ENCODE data around the gene FGF14.

The FGF14 gene

DNA sequence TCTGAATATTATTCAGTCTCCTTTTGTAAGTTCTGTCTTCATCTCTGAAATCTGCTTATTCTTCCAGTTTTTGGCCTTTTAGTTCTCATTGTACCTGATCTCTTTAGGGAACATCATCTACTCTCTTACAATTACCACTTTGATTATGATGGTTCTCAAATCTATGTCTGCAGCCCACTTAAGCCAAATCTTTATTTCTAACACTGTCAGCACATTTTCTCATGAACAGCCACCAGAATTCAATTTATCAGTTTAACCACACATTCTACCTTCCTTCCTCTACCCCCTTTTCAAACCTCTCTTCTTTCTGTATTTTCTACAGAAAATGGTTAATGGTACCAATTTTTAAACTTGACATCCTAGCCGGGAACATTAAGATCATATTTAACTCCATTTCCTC, 175.3 kb downstream of the FGF14 start:
- H3K27me3 ChIP-seq (ENCODE audit: control insufficient read depth, low read length): peaks cover 2% of the 10 kb centered on the region; the same call in 1 of the 2 replicates
- no peaks in the 10 kb centered on the region for H3K4me1 ChIP-seq (ENCODE audit: control insufficient read depth, low read length)
- H3K4me2 ChIP-seq (ENCODE audit: low read length): no peak overlapping the region
- no peaks in the 10 kb centered on the region for H3K79me2 ChIP-seq (ENCODE audit: control insufficient read depth, low read length)
- H3K9me2 ChIP-seq (replicated peaks; ENCODE audit: control insufficient read depth, low read length): no peaks in the 10 kb centered on the region
- no peak overlapping the region for H3K4me3 ChIP-seq (ENCODE audit: low read length)
- H4K20me1 ChIP-seq (ENCODE audit: control insufficient read depth, insufficient read depth, low read depth, low read length): no peaks in the 10 kb centered on the region
- no peaks in the 10 kb centered on the region for H3K36me3 ChIP-seq (ENCODE audit: control insufficient read depth, low read length)
- TF ChIP-seq, protein P1, sequence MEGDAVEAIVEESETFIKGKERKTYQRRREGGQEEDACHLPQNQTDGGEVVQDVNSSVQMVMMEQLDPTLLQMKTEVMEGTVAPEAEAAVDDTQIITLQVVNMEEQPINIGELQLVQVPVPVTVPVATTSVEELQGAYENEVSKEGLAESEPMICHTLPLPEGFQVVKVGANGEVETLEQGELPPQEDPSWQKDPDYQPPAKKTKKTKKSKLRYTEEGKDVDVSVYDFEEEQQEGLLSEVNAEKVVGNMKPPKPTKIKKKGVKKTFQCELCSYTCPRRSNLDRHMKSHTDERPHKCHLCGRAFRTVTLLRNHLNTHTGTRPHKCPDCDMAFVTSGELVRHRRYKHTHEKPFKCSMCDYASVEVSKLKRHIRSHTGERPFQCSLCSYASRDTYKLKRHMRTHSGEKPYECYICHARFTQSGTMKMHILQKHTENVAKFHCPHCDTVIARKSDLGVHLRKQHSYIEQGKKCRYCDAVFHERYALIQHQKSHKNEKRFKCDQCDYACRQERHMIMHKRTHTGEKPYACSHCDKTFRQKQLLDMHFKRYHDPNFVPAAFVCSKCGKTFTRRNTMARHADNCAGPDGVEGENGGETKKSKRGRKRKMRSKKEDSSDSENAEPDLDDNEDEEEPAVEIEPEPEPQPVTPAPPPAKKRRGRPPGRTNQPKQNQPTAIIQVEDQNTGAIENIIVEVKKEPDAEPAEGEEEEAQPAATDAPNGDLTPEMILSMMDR (IDR thresholded peaks at IDR 0.05; ENCODE audit: low read depth, low read length, poor library complexity, severe bottlenecking): no peak
- TF ChIP-seq EZH2phosphoT487 (IDR thresholded peaks at IDR 0.05; ENCODE audit: borderline replicate concordance, low read length): no peak
- H3K27ac ChIP-seq (ENCODE audit: low read depth, low read length): no peak overlapping the region
- H3F3A ChIP-seq (ENCODE audit: control insufficient read depth, insufficient read depth): no peaks in the 10 kb centered on the region
- no peaks in the 10 kb centered on the region for H3K9me3 ChIP-seq (ENCODE audit: control insufficient read depth, insufficient read depth, low read length)

DNA sequence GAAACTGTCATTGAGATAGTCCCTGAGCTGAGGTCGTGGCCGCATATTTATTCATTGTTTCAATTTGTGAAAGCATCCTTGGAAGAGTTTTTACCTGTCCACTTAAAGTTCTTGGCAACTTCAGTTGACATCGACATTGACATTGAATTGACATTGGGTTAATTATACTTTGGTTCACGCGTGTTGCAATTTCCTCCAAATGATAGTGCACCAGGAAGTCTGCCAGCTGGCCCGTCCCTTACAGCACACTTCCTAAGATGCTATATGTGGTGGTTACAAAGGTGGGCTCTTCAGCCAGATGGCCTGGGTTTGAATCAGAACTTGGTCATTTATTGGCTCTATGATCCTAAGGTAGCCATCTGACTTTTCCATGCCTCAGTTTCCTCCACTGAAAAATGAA, 176.0 kb downstream of the FGF14 start:
- Histone ChIP-seq H3K4me1 (ENCODE audit: control insufficient read depth, low read length) (no peaks in the 10 kb centered on the region), H3K27me3 (ENCODE audit: control insufficient read depth, low read length) (no peaks in the 10 kb centered on the region), H3K79me2 (ENCODE audit: control insufficient read depth, low read length) (no peaks in the 10 kb centered on the region), H3K4me3 (ENCODE audit: low read length) (no peak overlapping the region), H3K9me2 (replicated peaks; ENCODE audit: control insufficient read depth, low read length) (no peaks in the 10 kb centered on the region), H3K27ac (ENCODE audit: low read depth, low read length) (no peak overlapping the region), H3K4me2 (ENCODE audit: low read length) (no peak overlapping the region), H3K36me3 (ENCODE audit: control insufficient read depth, low read length) (no peaks in the 10 kb centered on the region), H4K20me1 (ENCODE audit: control insufficient read depth, insufficient read depth, low read depth, low read length) (no peaks in the 10 kb centered on the region), H3F3A (ENCODE audit: control insufficient read depth, insufficient read depth) (no peaks in the 10 kb centered on the region), H3K9me3 (ENCODE audit: control insufficient read depth, insufficient read depth, low read length) (no peaks in the 10 kb centered on the region)
- TF ChIP-seq, protein P1 (IDR thresholded peaks at IDR 0.05; ENCODE audit: low read depth, low read length, poor library complexity, severe bottlenecking): no peak
- TF ChIP-seq EZH2phosphoT487 (IDR thresholded peaks at IDR 0.05; ENCODE audit: borderline replicate concordance, low read length): no peak

DNA sequence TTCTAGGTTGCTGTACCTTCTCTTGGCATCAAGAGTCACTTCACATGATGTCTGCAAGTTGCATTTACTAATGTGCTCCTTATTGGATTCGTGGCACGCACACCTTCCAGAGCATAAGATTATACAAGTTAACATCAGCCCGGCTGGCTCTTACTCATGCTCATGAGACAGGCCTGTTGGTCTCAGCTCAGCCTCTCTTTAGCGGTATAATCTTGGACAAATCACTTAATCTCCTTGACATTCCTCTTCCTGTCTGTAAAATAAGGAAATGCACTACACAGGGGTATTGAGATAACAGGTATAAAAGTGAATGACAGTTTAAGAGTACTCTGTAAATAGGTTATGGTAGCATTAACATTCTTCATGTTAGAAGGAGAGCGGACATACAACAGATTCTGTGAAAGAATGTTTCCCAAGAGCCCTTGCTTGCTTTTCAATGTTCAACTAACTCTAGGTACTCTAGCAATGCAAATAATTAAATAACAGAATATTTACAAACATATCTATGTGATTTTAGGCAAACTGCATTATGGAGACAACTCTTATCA, 181.1 kb downstream of the FGF14 start:
- Histone ChIP-seq H3K4me3 (ENCODE audit: low read length) (no peak overlapping the region), H3K9me2 (replicated peaks; ENCODE audit: control insufficient read depth, low read length) (no peaks in the 10 kb centered on the region), H3K27me3 (ENCODE audit: control insufficient read depth, low read length) (no peaks in the 10 kb centered on the region), H3K27ac (ENCODE audit: low read depth, low read length) (no peak overlapping the region), H4K20me1 (ENCODE audit: control insufficient read depth, insufficient read depth, low read depth, low read length) (no peaks in the 10 kb centered on the region), H3K36me3 (ENCODE audit: control insufficient read depth, low read length) (no peaks in the 10 kb centered on the region), H3F3A (ENCODE audit: control insufficient read depth, insufficient read depth) (no peaks in the 10 kb centered on the region), H3K4me1 (ENCODE audit: control insufficient read depth, low read length) (no peaks in the 10 kb centered on the region), H3K4me2 (ENCODE audit: low read length) (no peak overlapping the region), H3K9me3 (ENCODE audit: control insufficient read depth, insufficient read depth, low read length) (no peaks in the 10 kb centered on the region), H3K79me2 (ENCODE audit: control insufficient read depth, low read length) (no peaks in the 10 kb centered on the region)
- TF ChIP-seq EZH2phosphoT487 (IDR thresholded peaks at IDR 0.05; ENCODE audit: borderline replicate concordance, low read length): no peak
- TF ChIP-seq, protein P1 (IDR thresholded peaks at IDR 0.05; ENCODE audit: low read depth, low read length, poor library complexity, severe bottlenecking): no peak

Data from DOHH2 (cell line).